OCI-LY1 (cell line): ENCODE data around the gene TTC21A.

Experiments
- CTCF ChIP-seq: fragments of 200-600 bp; sonication (generic), shearing (Covaris generic); IDR thresholded peaks from 2 replicates; pipeline ENCODE4 v1.5.1; 2017; ENCODE audit warnings: mild to moderate bottlenecking, antibody characterized with exemption, low read length, moderate library complexity, mixed read lengths
- EZH2 ChIP-seq: fragments of 200-600 bp; sonication (generic), shearing (Covaris generic); IDR thresholded peaks from 2 replicates; pipeline ENCODE4 v1.8.0; 2017; ENCODE audit warnings: borderline replicate concordance, mixed run types, mild to moderate bottlenecking, antibody characterized with exemption, low read length, moderate library complexity, mixed read lengths

DNA sequence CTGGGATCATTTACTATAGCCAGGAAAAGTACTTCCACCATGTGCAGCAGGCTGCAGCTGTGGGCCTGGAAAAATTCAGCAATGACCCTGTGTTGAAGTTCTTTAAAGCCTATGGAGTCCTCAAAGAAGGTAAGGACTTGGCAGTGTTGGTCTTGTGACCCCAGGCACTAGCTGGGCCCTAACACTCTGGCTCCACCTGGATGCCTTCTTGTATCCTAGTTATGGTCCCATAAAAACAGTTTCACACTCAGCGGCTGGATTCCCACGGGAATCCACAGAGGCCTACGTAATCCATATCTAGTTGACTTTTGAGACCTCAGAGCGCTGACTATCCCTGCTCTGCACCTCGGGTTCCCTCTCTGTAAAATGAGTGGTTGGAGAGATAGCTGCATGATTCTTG is 1.6 kb downstream of the TTC21A start:
- TF ChIP-seq CTCF = no peak
- no peak for TF ChIP-seq EZH2
